K562 (cell line): ENCODE data around the gene CACNA1A. TPM values are rescaled to one million over a fixed set of nuclear protein-coding genes. Genes with fewer than 3 reads are reported as not detected.
A peak's percentile ranks its signal among the peaks of the same experiment; 100 is the strongest.

Experiments
- ATAC-seq: fragments of 200-7000 bp; cut with Tn5 transposase; 3 replicates; pipeline ENCODE4 v1.9.1; 2020; ENCODE audit warnings: moderate library complexity
- BruUV-seq: library from RNA; stranded (reverse); fragments of 400-500 nt; replicated peaks from 2 replicates; lab custom pipeline; 2021; lab: Mats Ljungman, UMichigan
- CTCF ChIA-PET: fragments of 300-600 bp; formaldehyde crosslinking; extraction: SDS; loops from one replicate; lab custom pipeline; 2021; ENCODE audit warnings: low intra/inter-chr PET ratio; lab: Yijun Ruan, JAX
- POLR2A ChIA-PET: fragments of 300-600, 350-650 bp; sonication (Branson Sonifier 250); formaldehyde crosslinking; extraction: SDS; loops from one replicate; lab custom pipeline; 2021; ENCODE audit warnings: antibody characterized with exemption, inconsistent platforms; lab: Yijun Ruan, JAX
- DNase-seq, 4 experiments: peaks; one replicate each; pipeline versions ENCODE4 v3.0.0 to v3.0.0-alpha.2; 2011 to 2018; ENCODE audit warnings: low spot score in 3 of 4, mixed read lengths in 3 of 4; ENCODE audit errors: extremely low read depth in 1 of 4
- FAIRE-seq: peaks from 2 replicates; lab custom pipeline; 2011; peaks lifted over from hg19 to GRCh38; lab: Jason Lieb, UNC
- H2AFZ ChIP-seq: 2 replicates; pipeline ENCODE4 v1.6.0; 2011; ENCODE audit warnings: low read depth, low read length, control low read depth, inconsistent platforms
- H3K27ac ChIP-seq: fragments of 200-600 bp; 3 replicates; pipeline ENCODE4 v1.8.0; 2011; ENCODE audit warnings: low read depth, mild to moderate bottlenecking, control low read depth, inconsistent platforms, low read length, moderate library complexity, mixed read lengths; ENCODE audit errors: extremely low read depth
- H3K27me3 ChIP-seq, 2 experiments: fragments of 300-600 bp in 1 of 2; 2 replicates in 1 of 2; 3 replicates in 1 of 2; pipeline versions ENCODE4 v1.6.0 to v1.8.0; 2011; ENCODE audit warnings: inconsistent platforms in 2 of 2, low read length in 2 of 2, mild to moderate bottlenecking in 1 of 2, mixed read lengths in 1 of 2, moderate library complexity in 1 of 2; ENCODE audit not compliant: control insufficient read depth in 2 of 2, insufficient read depth in 2 of 2
- H3K36me3 ChIP-seq: fragments of 300-600 bp; 3 replicates; pipeline ENCODE4 v1.8.0; 2011; ENCODE audit warnings: mild to moderate bottlenecking, low read length, inconsistent platforms; ENCODE audit not compliant: control insufficient read depth, insufficient read depth
- H3K4me1 ChIP-seq, 2 experiments: fragments of 200-600 bp in 1 of 2; replicated peaks in 1 of 2; 2 replicates in 1 of 2; 3 replicates in 1 of 2; pipeline versions ENCODE4 v1.5.1 to v1.8.0; 2011; ENCODE audit warnings: inconsistent platforms in 2 of 2, low read length in 2 of 2, mild to moderate bottlenecking in 1 of 2, mixed read lengths in 1 of 2, moderate library complexity in 1 of 2; ENCODE audit not compliant: control insufficient read depth in 2 of 2, insufficient read depth in 2 of 2
- H3K4me2 ChIP-seq: 2 replicates; pipeline ENCODE4 v1.6.1; 2011; ENCODE audit warnings: low read length, control low read depth, inconsistent platforms, mixed read lengths; ENCODE audit not compliant: insufficient read depth
- H3K4me3 ChIP-seq: fragments of 200-600 bp; sonication (generic), shearing (Covaris generic); 2 replicates; pipeline ENCODE4 v1.5.1; 2016; ENCODE audit warnings: control low read depth, inconsistent platforms
- H3K79me2 ChIP-seq: fragments of 200-600 bp; 3 replicates; pipeline ENCODE4 v1.8.0; 2011; ENCODE audit warnings: low read length, inconsistent platforms; ENCODE audit not compliant: control insufficient read depth, insufficient read depth
- H3K9ac ChIP-seq, 2 experiments: 2 replicates each; pipeline versions ENCODE4 v1.6.0 to v1.6.1; 2011; ENCODE audit warnings: low read depth in 2 of 2, low read length in 2 of 2, control low read depth in 1 of 2, inconsistent platforms in 1 of 2, mild to moderate bottlenecking in 1 of 2, mixed read lengths in 1 of 2; ENCODE audit not compliant: insufficient read depth in 1 of 2
- H3K9me1 ChIP-seq: one replicate; pipeline ENCODE4 v1.6.0; 2011; ENCODE audit warnings: inconsistent platforms, mild to moderate bottlenecking, low read length, moderate library complexity; ENCODE audit not compliant: control insufficient read depth, insufficient read depth
- H3K9me3 ChIP-seq: replicated peaks from 2 replicates; pipeline ENCODE4 v1.5.1; 2011; ENCODE audit warnings: low read depth, low read length, inconsistent platforms; ENCODE audit not compliant: control insufficient read depth, insufficient read depth
- H4K20me1 ChIP-seq: replicated peaks from 2 replicates; pipeline ENCODE4 v1.6.1; 2011; ENCODE audit warnings: low read length, inconsistent platforms, mixed read lengths; ENCODE audit not compliant: control insufficient read depth, insufficient read depth
- CUX1 ChIP-seq: fragments of 200-800 bp; sonication (Bioruptor generic); IDR thresholded peaks from 2 replicates; pipeline ENCODE4 v1.6.1; 2016; ENCODE audit warnings: missing genetic modification characterization, missing compliant biosample characterization
- IRF9 ChIP-seq: fragments of 450-650 bp; IDR thresholded peaks from 2 replicates; pipeline ENCODE4 v1.6.1; 2016; ENCODE audit warnings: missing biosample characterization, missing genetic modification characterization
- RBM25 ChIP-seq: fragments of 200-400 bp; formaldehyde crosslinking; IDR thresholded peaks from 2 replicates; pipeline ENCODE4 v1.6.1; 2018; ENCODE audit warnings: low read length, low read depth, moderate library complexity; ENCODE audit not compliant: severe bottlenecking
- TRIM24 ChIP-seq, 2 experiments: fragments of 450-650 bp; IDR thresholded peaks; 2 replicates each; pipeline ENCODE4 v1.6.1; 2016
- ZNF3 ChIP-seq: fragments of 250-450 bp; sonication (Bioruptor Pico); IDR thresholded peaks from 2 replicates; pipeline ENCODE4 v1.5.0; 2021; ENCODE audit warnings: mild to moderate bottlenecking, moderate library complexity
- WGBS: fragments of 100-300 bp; shearing (Covaris generic); methylation state at CpG from one replicate; pipeline ENCODE4 v1.1.6; 2016; ENCODE audit warnings: low coverage, mixed read lengths; ENCODE audit not compliant: insufficient coverage; ENCODE audit errors: missing lambda C conversion rate; 5-methylcytosine and 5-hydroxymethylcytosine counted together
- in situ Hi-C: fragments of 300-500 bp; cut with MboI; formaldehyde crosslinking; loops from 4 replicates; pipeline ENCODE4 v1.15.0; 2018; ENCODE audit warnings: inconsistent platforms, mixed read lengths
- intact Hi-C: fragments of 100-400 bp; cut with micrococcal nuclease; formaldehyde crosslinking; loops from 2 replicates; pipeline ENCODE4 v1.14.2; 2022
- polyA plus RNA-seq, 8 experiments: library from polyadenylated mRNA; depleted of rRNA in 4 of 8; stranded (reverse) in 5 of 8; unstranded in 3 of 8; fragments of >200 nt; fragmentation: Nextera tagmentation in 2 of 8; fragmentation: Illumina TruSeq in 1 of 8; extraction: Ambion mirVana in 2 of 8; extraction: Trizol in 1 of 8; gene quantifications; 2 replicates each; pipeline versions ENCODE4 v1.2.1 to v1.2.3, GENCODE V29; 2011 to 2014; ENCODE audit warnings: inconsistent platforms in 1 of 8, missing spikeins in 1 of 8
- total RNA-seq, 7 experiments: library from RNA; depleted of rRNA in 6 of 7; stranded (reverse); fragments of >200 nt in 6 of 7; fragmentation: Illumina TruSeq in 2 of 7; extraction: Trizol in 2 of 7; gene quantifications; 2 replicates each; pipeline versions ENCODE4 v1.2.1 to v1.2.3, GENCODE V29; 2011 to 2021; ENCODE audit warnings: low replicate concordance in 1 of 7

The CACNA1A gene
- total and polyA plus RNA-seq, 9 of the 15 experiments (the other 6 are each of a cell fraction or from before 2014, with no cell fraction given), result 0.03 to 0.20 (median 0.09) TPM; not detected in 1

- in situ Hi-C loops, result no loop called here
- CTCF ChIA-PET, result interaction anchor here (0.6 kb wide), 1 partner anchor 162 kb away, joined by 5 read pairs; no protein-coding TSS in a partner anchor
- H3K4me2 ChIP-seq, result no peak overlapping the region
- peaks cover 24 to 61% of the 10 kb centered on the region in 2 experiments for H3K27me3 ChIP-seq
- 1% methylated on average over 10 of the region's 10 CpGs for WGBS
- no peaks in the 10 kb centered on the region for H3K9me3 ChIP-seq
- FAIRE-seq (no peak), ATAC-seq (no peak), DNase-seq (no peak)
- POLR2A ChIA-PET, result interaction anchor here (0.6 to 0.7 kb wide), 2 partner anchors 12 to 40 kb away, joined by 3 to 4 read pairs; no protein-coding TSS in a partner anchor
- peaks cover 0 to 6% of the 10 kb centered on the region in 2 experiments; a peak in 1 of 5 replicates for H3K4me1 ChIP-seq
- no peak overlapping the region for H3K4me3 ChIP-seq
- H3K79me2 ChIP-seq, result no peaks in the 10 kb centered on the region
- H2AFZ ChIP-seq, result no peak overlapping the region
- no peaks in the 10 kb centered on the region for H3K9me1 ChIP-seq
- no peaks in the 10 kb centered on the region for H4K20me1 ChIP-seq
- no peak for TF ChIP-seq CUX1
- no peak for TF ChIP-seq ZNF3 (CRISPR knock-in tag)
- TF ChIP-seq RBM25, result peak; percentile 19
- no peak for TF ChIP-seq TRIM24 (IDR thresholded peaks at IDR 0.05)
- no peak for TF ChIP-seq IRF9 (tag)
- TF ChIP-seq, all 486 proteins: peak for 1
- intact Hi-C loops, result no loop called here
- no peaks in the 10 kb centered on the region for H3K36me3 ChIP-seq
- H3K27ac ChIP-seq, result no peak overlapping the region
- no peak overlapping the region for H3K9ac ChIP-seq
- no TSS peak for BruUV-seq
These were observed 236.9 kb downstream of the CACNA1A start for GRCh38 chr19:13269348-13269747.
